HG03354 (cell line): Measurements from ENCODE around the gene FAM217B.
"Not testable (repeated sequence)": the region's sequence is repeated elsewhere in the genome, so short reads cannot be mapped to it uniquely, and the experiment has no call there.

Experiments
- ATAC-seq: cut with Tn5 transposase; IDR thresholded peaks from one replicate; pipeline ENCODE4 v1.9.1; 2021; ENCODE audit warnings: mild to moderate bottlenecking; ENCODE audit not compliant: unreplicated experiment, poor library complexity, severe bottlenecking

The FAM217B gene

GRCh38 chr20:59937150-59937549 lies 3.0 kb upstream of the FAM217B start:
- no peak for ATAC-seq

DNA sequence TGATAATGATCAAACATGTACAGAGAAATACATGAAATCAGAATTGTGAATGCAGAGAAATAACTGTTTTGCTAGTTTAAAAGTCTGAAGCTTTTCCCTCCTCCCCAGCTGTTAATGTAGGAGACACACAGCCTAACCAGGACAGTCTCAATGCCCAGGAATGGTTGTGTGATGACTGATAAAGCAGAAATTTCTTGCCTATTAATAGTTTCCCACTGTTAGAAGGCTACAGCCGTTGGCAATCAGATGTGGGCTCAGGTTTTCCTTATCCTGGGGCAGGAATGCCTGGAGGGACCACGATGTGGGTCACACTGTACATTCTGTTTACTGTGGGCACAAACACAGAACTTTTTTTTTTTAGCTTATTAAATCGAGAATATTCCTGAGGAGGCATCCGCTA lies 2.0 kb upstream of the FAM217B start:
- ATAC-seq, result no peak

DNA sequence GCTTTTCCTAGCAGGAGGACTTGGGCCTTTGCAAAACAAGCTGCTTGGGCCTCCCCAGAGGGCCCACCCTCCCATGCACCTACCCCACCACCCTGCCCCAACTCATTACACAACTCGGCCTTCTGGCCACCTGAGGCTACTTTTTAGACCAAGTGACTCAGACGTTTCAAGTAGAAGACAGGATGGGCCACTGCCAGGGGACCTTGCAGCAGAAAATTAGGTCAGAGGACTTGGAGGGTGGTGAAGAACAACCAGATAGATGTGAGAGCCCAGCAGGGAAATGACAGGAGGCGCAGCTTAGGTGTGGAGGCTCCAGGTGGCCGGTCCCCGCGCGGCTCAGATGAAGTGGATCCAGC lies 1.5 kb upstream of the FAM217B start:
- ATAC-seq, result no peak

- no peak for ATAC-seq
Measured at GRCh38 chr20:59939052-59939878, 924 bp upstream of the FAM217B start.

DNA sequence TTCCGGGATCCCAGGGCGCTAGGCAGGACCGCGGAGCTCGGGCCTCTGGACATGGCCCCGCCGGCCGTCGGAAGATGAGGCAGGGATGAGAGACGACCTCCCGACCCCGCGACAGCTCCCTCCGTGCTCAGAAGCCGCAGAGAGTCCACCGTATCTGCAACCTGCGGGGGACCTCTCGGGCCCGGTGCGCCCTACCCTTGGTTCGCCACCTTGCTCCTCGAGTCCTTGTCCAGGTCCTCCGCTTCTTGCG lies 385 bp upstream of the FAM217B start:
- peak; percentile 42 for ATAC-seq

- ATAC-seq, result peak; percentile 5
Measured at GRCh38 chr20:59940956-59941294, 736 bp downstream of the FAM217B start.

DNA sequence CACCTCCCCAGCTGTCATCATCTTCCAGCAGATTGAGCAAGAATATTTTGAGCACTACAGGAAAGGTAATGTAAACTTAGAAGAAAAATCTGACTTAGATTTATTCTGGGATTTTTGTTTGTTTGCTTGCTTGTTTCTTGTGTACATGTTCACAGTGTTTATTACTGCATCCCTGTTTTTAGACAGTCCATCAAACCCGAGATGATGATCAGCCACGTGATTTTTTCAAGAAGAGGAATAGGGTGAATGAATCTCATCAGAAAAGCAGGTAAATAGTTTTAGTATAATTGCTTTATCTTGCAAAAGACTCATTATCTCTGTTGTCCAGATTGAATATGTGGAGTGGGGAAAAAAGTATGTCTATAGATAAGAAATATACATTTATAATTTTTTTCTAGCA lies 2.1 kb downstream of the FAM217B start:
- ATAC-seq, result no peak

GRCh38 chr20:59944726-59945125 lies 4.5 kb downstream of the FAM217B start:
- ATAC-seq, result no peak

GRCh38 chr20:59945175-59945574 lies 5.0 kb downstream of the FAM217B start:
- no peak for ATAC-seq

DNA sequence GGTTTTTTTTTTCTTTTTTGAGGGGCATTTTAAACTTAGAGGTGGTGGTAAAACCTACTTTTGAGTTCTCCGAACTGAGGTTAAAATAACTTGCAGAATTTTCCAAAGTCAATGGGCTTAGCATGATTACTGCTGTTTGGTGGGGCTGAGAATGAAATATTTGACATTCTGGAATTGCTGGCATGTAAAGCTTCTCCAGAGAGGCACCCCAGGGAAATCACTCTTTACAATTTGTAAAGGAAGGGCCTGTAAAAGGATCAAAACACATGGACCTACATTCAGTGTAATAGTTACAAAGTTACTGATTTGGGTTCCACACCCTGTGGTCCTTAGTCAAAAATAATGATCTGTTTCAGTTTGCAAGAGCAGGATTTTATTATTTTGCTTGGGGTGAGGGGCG lies 5.5 kb downstream of the FAM217B start:
- ATAC-seq, result no peak

- no peak for ATAC-seq
Measured at GRCh38 chr20:59947376-59947775, 7.2 kb downstream of the FAM217B start.

- no peak for ATAC-seq
Measured at GRCh38 chr20:59948212-59948611, 8.0 kb downstream of the FAM217B start.

- ATAC-seq, result peak; percentile 66
Measured at GRCh38 chr20:59948828-59949720, 8.9 kb downstream of the FAM217B start.

DNA sequence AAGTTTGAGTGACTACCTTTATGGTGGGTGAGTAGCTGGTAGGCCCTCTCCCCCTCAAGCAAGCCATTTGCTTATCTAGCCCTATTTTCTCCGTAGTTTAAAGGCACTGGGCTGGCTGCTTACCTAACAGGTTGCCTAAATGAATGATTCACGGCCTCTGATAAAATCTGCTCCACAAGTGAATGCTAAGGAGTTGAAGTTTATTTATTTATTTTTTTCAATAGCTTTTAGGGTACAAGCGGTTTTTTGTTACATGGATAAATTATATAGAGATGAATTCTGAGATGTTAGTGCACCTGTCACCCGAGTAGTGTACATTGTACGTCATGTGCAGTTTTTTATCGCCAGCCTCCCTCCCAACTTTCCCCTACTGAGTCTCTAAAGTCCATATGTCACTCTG lies 9.7 kb downstream of the FAM217B start:
- ATAC-seq, result no peak

DNA sequence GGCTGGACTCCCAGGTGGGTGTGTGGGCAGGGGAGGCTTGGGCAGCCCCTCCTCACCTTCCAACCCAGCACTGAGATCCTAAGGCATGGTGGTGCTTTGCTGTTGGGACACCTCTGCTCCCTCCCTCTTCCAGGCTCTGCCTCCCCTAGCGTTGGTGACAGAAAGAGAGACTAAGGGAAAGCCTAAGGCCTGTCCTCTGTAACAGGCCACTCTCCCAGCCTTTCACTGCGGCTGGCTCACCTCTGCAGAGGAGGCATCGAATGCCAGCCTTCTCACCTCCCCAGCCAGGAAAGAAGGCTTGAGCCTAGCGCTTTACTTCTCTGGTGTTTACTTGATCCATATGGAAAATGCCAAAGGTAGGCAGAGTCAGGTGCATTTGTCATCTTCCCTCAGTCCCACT lies 14.5 kb downstream of the FAM217B start:
- ATAC-seq, result no peak

- ATAC-seq, result no peak
Measured at GRCh38 chr20:59955131-59955796, 15.1 kb downstream of the FAM217B start.

GRCh38 chr20:59957568-59957967 lies 17.4 kb downstream of the FAM217B start:
- not testable (repeated sequence) for ATAC-seq

- ATAC-seq, result no peak
Measured at GRCh38 chr20:59958123-59958522, 17.9 kb downstream of the FAM217B start, which contains the start of gene CDH26. Gene CDH26, plus strand, starts transcription at chr20:59958423. Its CDS starts 304 bp downstream, at chr20:59958727.

DNA sequence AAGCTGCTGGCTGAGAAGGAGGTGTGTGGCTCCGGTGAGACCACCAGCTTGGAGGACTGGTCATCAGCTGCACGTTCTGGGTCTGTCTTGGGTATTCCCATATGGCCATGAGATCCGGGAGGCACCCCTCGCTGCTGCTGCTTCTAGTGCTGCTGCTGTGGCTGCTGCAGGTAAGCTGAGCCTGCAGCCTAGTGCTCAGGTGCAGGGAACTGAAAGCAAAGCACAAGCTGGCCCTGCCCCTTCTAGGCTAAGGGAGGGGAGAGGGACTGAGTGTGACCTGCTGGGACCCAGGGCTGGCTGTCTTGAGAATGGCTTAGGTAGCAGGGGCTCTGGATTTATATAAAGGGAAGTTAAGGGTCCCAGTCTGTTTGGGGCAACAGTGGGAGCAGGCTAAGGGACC lies 18.4 kb downstream of the FAM217B start:
- ATAC-seq, result no peak

GRCh38 chr20:59961423-59961822 lies 21.2 kb downstream of the FAM217B start:
- no peak for ATAC-seq

GRCh38 chr20:59962155-59962554 lies 22.0 kb downstream of the FAM217B start:
- no peak for ATAC-seq
